Measurements from ENCODE around the gene HOXD12.

DNA sequence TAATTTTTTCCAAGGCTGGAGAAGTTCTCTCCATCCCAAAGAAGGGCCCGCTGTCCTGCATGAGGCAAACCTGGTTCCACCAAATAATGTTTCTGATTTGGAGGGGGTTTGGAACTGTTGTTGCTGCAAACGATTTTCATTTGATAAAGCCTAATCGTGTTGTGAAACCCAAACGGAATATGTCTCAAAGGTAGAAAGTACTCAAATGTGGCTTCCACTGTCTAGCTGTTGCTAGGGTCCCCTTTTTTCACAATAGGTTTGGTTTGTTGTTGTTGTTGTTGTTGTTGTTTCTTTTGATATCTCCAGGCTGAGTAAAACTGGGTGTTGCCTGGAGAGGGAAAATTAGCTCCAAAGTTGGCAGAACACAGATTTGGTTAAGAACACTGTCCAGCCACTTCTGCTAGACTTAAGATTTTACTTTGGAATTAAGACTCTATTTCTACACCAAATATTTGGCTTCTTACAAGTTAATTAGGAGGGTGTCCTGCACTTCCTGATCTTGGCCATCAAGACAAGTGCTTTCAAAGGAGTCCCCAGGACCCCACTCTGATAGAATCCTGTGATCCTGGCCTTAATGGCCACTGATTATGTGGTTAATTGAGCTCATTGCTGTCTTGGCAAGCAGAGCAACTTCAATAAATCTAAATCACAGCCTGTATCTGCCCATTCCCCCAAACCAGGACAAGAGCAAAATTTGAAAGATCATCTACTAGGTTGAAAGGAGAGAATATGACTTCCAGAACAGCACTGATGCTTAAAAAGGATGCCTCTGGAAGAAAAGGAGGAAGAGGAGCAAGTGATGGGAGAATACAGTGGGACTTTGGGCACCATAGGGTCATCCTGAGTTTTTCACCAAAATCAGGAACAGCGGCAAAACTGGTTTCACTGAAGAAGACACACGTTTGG, 10.4 kb upstream of the HOXD12 start:
- TF ChIP-seq EZH2 (IDR thresholded peaks at IDR 0.05; ENCODE audit: borderline replicate concordance, low read length), result no peak
- TF ChIP-seq CTCF (IDR thresholded peaks at IDR 0.05; ENCODE audit: low read length), result no peak
